ENCODE results near the gene PLCB1. TPM values are rescaled to one million over a fixed set of nuclear protein-coding genes. Genes with fewer than 3 reads are reported as not detected.

The PLCB1 gene
- polyA plus RNA-seq, 1 experiment, result 16.4 TPM

- no peak overlapping the region for H3K27ac ChIP-seq (ENCODE audit: low read depth, low read length)
- TF ChIP-seq CTCF (IDR thresholded peaks at IDR 0.05; ENCODE audit: low read depth, low read length), result no peak
- CTCF ChIA-PET, result no interaction called here
These were observed 124.0 kb downstream of the PLCB1 start for GRCh38 chr20:8255945-8256632.

GRCh38 chr20:8260837-8261251, 128.8 kb downstream of the PLCB1 start:
- ChIA-PET CTCF (no interaction called here), POLR2A (no interaction called here)
- no peaks in the 10 kb centered on the region for H3K27me3 ChIP-seq (ENCODE audit: control insufficient read depth, insufficient read depth, low read length)
- TF ChIP-seq CTCF (IDR thresholded peaks at IDR 0.05; ENCODE audit: low read depth, low read length), result no peak
- no peaks in the 10 kb centered on the region for H3K9me3 ChIP-seq (ENCODE audit: control insufficient read depth, insufficient read depth, low read length)
- H3K27ac ChIP-seq (ENCODE audit: low read depth, low read length), result no peak overlapping the region
- no peak overlapping the region for H3K4me3 ChIP-seq (ENCODE audit: low read depth, low read length)
- no peak for DNase-seq (ENCODE audit: low read depth, low spot score)

More at GRCh38 chr20:8255945-8256632, 124.0 kb downstream of the PLCB1 start:
- DNase-seq (ENCODE audit: low read depth, low spot score), result no peak
- Histone ChIP-seq H3K9me3 (ENCODE audit: control insufficient read depth, insufficient read depth, low read length) (no peaks in the 10 kb centered on the region), H3K4me3 (ENCODE audit: low read depth, low read length) (no peak overlapping the region), H3K27me3 (ENCODE audit: control insufficient read depth, insufficient read depth, low read length) (no peaks in the 10 kb centered on the region)
- POLR2A ChIA-PET, result interaction anchor here (0.6 kb wide), 1 partner anchor 48 kb away, joined by 4 read pairs; no protein-coding TSS in a partner anchor

- DNase-seq (ENCODE audit: low read depth, low spot score), result no peak
- CTCF ChIA-PET, result interaction anchor here (1.3 to 1.4 kb wide), 2 partner anchors 18 to 460 kb away, joined by 3 read pairs; no protein-coding TSS in a partner anchor
These were observed 130.7 kb downstream of the PLCB1 start for GRCh38 chr20:8262721-8263120.

GRCh38 chr20:8265588-8265987, 133.5 kb downstream of the PLCB1 start:
- ChIA-PET CTCF (no interaction called here), POLR2A (no interaction called here)
- no peak for DNase-seq (ENCODE audit: low read depth, low spot score)
- no peak for TF ChIP-seq CTCF (IDR thresholded peaks at IDR 0.05; ENCODE audit: low read depth, low read length)
- Histone ChIP-seq H3K9me3 (ENCODE audit: control insufficient read depth, insufficient read depth, low read length) (peaks cover 2% of the 10 kb centered on the region; the same call in 1 of the 2 replicates), H3K4me3 (ENCODE audit: low read depth, low read length) (no peak overlapping the region), H3K27me3 (ENCODE audit: control insufficient read depth, insufficient read depth, low read length) (no peaks in the 10 kb centered on the region), H3K27ac (ENCODE audit: low read depth, low read length) (no peak overlapping the region)

More at GRCh38 chr20:8262721-8263120, 130.7 kb downstream of the PLCB1 start:
- Histone ChIP-seq H3K27me3 (ENCODE audit: control insufficient read depth, insufficient read depth, low read length) (no peaks in the 10 kb centered on the region), H3K9me3 (ENCODE audit: control insufficient read depth, insufficient read depth, low read length) (peaks cover 2% of the 10 kb centered on the region; the same call in 1 of the 2 replicates), H3K27ac (ENCODE audit: low read depth, low read length) (no peak overlapping the region), H3K4me3 (ENCODE audit: low read depth, low read length) (no peak overlapping the region)
- POLR2A ChIA-PET, result no interaction called here
- no peak for TF ChIP-seq CTCF (IDR thresholded peaks at IDR 0.05; ENCODE audit: low read depth, low read length)

- Histone ChIP-seq H3K4me3 (ENCODE audit: low read depth, low read length) (no peak overlapping the region), H3K27me3 (ENCODE audit: control insufficient read depth, insufficient read depth, low read length) (no peaks in the 10 kb centered on the region), H3K27ac (ENCODE audit: low read depth, low read length) (no peak overlapping the region), H3K9me3 (ENCODE audit: control insufficient read depth, insufficient read depth, low read length) (peaks cover 2% of the 10 kb centered on the region; the same call in 1 of the 2 replicates)
- ChIA-PET CTCF (no interaction called here), POLR2A (no interaction called here)
- DNase-seq (ENCODE audit: low read depth, low spot score), result no peak
- TF ChIP-seq CTCF (IDR thresholded peaks at IDR 0.05; ENCODE audit: low read depth, low read length), result no peak
These were observed 134.9 kb downstream of the PLCB1 start for GRCh38 chr20:8267009-8267408.

All from AG04450 (cell line).